ENCODE results near the gene ITPR2. TPM values are rescaled to one million over a fixed set of nuclear protein-coding genes. Genes with fewer than 3 reads are reported as not detected.

The ITPR2 gene
- total RNA-seq, 1 donor from 2014 or later, result 12.5 TPM

GRCh38 chr12:26471560-26471959 lies 361.4 kb downstream of the ITPR2 start:
- Histone ChIP-seq H3K9me3 (no peaks in the 10 kb centered on the region), H3K4me1 (no peaks in the 10 kb centered on the region), H3K27me3 (no peaks in the 10 kb centered on the region), H3K4me3 (no peak overlapping the region), H3K36me3 (peaks cover 0 to 14% of the 10 kb centered on the region in 2 donors), H3K27ac (no peak overlapping the region)
- DNase-seq (ENCODE audit: low spot score in 2 of 2), result no peak
- intact Hi-C loops (cut with DNase I), result no loop called here
- TF ChIP-seq, protein P1, sequence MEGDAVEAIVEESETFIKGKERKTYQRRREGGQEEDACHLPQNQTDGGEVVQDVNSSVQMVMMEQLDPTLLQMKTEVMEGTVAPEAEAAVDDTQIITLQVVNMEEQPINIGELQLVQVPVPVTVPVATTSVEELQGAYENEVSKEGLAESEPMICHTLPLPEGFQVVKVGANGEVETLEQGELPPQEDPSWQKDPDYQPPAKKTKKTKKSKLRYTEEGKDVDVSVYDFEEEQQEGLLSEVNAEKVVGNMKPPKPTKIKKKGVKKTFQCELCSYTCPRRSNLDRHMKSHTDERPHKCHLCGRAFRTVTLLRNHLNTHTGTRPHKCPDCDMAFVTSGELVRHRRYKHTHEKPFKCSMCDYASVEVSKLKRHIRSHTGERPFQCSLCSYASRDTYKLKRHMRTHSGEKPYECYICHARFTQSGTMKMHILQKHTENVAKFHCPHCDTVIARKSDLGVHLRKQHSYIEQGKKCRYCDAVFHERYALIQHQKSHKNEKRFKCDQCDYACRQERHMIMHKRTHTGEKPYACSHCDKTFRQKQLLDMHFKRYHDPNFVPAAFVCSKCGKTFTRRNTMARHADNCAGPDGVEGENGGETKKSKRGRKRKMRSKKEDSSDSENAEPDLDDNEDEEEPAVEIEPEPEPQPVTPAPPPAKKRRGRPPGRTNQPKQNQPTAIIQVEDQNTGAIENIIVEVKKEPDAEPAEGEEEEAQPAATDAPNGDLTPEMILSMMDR (IDR thresholded peaks at IDR 0.05), result peak in 1 of 3 experiments; percentile 17

- DNase-seq (ENCODE audit: low spot score in 2 of 2), result no peak
- TF ChIP-seq, protein P1 (IDR thresholded peaks at IDR 0.05), result no peak
- Histone ChIP-seq H3K9me3 (no peaks in the 10 kb centered on the region), H3K4me3 (no peak overlapping the region), H3K27ac (no peak overlapping the region), H3K27me3 (no peaks in the 10 kb centered on the region), H3K36me3 (no peaks in the 10 kb centered on the region), H3K4me1 (no peaks in the 10 kb centered on the region)
- intact Hi-C loops (cut with DNase I), result no loop called here
Measured at GRCh38 chr12:26469421-26470180, 363.4 kb downstream of the ITPR2 start.

DNA sequence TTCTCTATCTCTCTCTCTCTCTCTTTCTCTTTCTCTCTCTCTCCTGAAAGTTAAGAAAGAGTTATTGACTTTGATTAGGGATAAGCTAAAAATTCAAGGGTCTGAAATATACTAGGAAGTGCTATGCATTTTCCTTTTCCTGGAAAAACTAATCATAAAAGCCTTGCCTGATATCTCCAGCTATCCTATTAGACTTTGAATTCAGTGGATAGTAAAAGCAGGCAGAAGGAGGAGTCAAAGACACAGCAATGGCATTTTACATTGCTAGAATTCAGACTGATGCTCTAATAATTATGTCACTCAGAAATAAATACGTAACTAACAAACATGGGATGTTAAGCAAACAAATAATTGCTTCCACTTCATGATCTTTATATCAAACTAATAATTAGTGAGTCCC lies 365.6 kb downstream of the ITPR2 start:
- Histone ChIP-seq H3K27me3 (no peaks in the 10 kb centered on the region), H3K4me3 (no peak overlapping the region), H3K27ac (no peak overlapping the region), H3K36me3 (no peaks in the 10 kb centered on the region), H3K4me1 (no peaks in the 10 kb centered on the region), H3K9me3 (no peaks in the 10 kb centered on the region)
- DNase-seq (ENCODE audit: low spot score in 2 of 2), result no peak
- TF ChIP-seq, protein P1 (IDR thresholded peaks at IDR 0.05), result no peak
- intact Hi-C loops (cut with DNase I), result no loop called here

GRCh38 chr12:26466726-26467125 lies 366.3 kb downstream of the ITPR2 start:
- Histone ChIP-seq H3K27ac (no peak overlapping the region), H3K27me3 (no peaks in the 10 kb centered on the region), H3K4me3 (no peak overlapping the region), H3K4me1 (no peaks in the 10 kb centered on the region), H3K36me3 (no peaks in the 10 kb centered on the region), H3K9me3 (no peaks in the 10 kb centered on the region)
- no peak for DNase-seq (ENCODE audit: low spot score in 2 of 2)
- TF ChIP-seq, protein P1 (IDR thresholded peaks at IDR 0.05), result no peak
- intact Hi-C loops (cut with DNase I), result no loop called here

GRCh38 chr12:26465419-26466097 lies 367.4 kb downstream of the ITPR2 start:
- Histone ChIP-seq H3K27me3 (no peaks in the 10 kb centered on the region), H3K4me3 (no peak overlapping the region), H3K27ac (no peak overlapping the region), H3K9me3 (no peaks in the 10 kb centered on the region), H3K36me3 (no peaks in the 10 kb centered on the region), H3K4me1 (no peaks in the 10 kb centered on the region)
- DNase-seq (ENCODE audit: low spot score in 2 of 2), result no peak
- intact Hi-C loops (cut with DNase I), result no loop called here
- TF ChIP-seq, protein P1 (IDR thresholded peaks at IDR 0.05), result no peak

Measured in ascending aorta (tissue), 2 donors.